GM21723 (cell line): ENCODE results near the gene EDN1.

ENCODE experiments used
- ATAC-seq: cut with Tn5 transposase; IDR thresholded peaks from one replicate; pipeline ENCODE4 v1.9.1; 2021; ENCODE audit warnings: mild to moderate bottlenecking, moderate library complexity; ENCODE audit not compliant: unreplicated experiment

EDN1 gene

GRCh38 chr6:12269110-12269509 lies 21.1 kb upstream of the EDN1 start:
- ATAC-seq = no peak

GRCh38 chr6:12270551-12271230 lies 19.5 kb upstream of the EDN1 start:
- ATAC-seq = no peak

GRCh38 chr6:12271594-12271993 lies 18.6 kb upstream of the EDN1 start:
- no peak for ATAC-seq

DNA sequence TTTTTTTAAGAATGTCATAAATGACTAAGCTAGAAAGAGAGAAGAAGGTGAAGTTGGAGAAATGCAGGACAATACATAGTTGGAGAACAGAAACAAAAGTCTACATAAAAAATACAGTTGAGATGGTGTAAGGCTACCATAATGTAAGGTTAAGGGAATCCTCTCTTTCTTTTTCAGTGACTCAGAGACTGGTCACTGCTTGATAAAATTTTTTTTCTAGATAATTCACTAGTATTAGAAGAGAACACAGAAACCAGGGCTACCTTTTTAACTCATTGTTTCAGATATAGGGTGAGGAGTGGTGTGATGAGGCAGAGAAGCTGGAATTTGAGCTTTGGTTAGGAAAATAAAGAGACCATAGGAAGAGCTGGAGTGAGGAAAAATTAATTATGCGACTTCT lies 18.2 kb upstream of the EDN1 start:
- no peak for ATAC-seq

GRCh38 chr6:12275107-12275506 lies 15.1 kb upstream of the EDN1 start:
- ATAC-seq = no peak

GRCh38 chr6:12276930-12277315 lies 13.2 kb upstream of the EDN1 start:
- no peak for ATAC-seq

GRCh38 chr6:12277386-12277785 lies 12.8 kb upstream of the EDN1 start:
- no peak for ATAC-seq

- no peak for ATAC-seq
Measured at GRCh38 chr6:12278915-12279314, 11.2 kb upstream of the EDN1 start.

DNA sequence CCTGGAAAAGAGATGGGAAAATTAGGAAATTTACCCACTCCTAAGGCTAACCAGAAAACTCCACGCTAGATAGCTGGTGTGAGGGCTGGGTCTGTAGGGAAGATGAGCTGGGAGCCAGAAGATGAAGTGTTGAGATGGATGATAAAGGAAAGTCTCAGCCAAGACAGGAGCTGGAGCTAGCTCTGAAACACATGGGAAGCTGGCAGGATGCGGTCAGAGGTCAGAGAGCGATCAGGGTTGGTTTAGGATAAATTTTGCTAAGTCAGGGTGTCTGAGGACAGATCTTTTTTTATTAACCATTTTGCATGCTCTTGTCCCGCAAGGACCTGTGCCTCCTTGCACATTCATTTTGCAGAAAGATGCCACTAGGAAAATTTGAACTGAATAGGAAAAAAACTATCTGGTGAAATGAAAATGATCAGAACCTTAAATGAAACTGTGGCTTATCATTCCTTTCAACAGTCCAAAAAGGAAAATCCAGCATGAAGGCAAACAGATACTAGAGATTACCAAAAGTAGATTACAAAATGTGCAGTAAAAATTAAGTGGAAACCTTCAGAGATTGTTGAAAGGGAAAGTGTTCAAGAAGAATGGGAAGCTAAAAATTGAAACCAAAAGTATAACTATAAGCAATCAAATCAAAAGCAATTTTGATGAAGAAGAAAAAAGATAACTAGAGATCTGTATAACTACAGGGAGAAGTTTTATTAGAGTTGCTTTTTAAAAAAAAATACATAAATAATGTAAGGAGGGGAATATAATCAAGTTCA lies 10.7 kb upstream of the EDN1 start:
- ATAC-seq = no peak

- ATAC-seq = no peak
Measured at GRCh38 chr6:12280458-12280857, 9.7 kb upstream of the EDN1 start.

- no peak for ATAC-seq
Measured at GRCh38 chr6:12280902-12281301, 9.3 kb upstream of the EDN1 start.

DNA sequence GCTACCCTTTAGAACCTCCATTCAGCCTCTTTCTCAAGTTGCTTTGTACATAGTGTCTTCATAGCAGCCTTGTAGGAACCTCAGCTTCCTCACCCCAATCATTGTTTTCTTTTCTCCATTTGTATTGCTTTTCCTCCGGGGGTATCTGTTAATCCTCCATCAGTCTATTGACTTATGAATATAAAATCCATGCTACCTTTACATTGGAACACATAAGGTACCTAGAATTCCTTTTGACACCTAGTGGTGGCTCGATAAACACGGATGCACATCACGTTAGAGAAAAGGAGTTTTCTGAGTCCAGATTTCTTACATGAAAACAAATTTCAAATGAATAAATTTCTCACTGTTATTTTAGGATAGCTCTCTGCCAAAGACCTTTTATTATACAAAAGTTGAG lies 6.3 kb upstream of the EDN1 start:
- ATAC-seq = no peak

DNA sequence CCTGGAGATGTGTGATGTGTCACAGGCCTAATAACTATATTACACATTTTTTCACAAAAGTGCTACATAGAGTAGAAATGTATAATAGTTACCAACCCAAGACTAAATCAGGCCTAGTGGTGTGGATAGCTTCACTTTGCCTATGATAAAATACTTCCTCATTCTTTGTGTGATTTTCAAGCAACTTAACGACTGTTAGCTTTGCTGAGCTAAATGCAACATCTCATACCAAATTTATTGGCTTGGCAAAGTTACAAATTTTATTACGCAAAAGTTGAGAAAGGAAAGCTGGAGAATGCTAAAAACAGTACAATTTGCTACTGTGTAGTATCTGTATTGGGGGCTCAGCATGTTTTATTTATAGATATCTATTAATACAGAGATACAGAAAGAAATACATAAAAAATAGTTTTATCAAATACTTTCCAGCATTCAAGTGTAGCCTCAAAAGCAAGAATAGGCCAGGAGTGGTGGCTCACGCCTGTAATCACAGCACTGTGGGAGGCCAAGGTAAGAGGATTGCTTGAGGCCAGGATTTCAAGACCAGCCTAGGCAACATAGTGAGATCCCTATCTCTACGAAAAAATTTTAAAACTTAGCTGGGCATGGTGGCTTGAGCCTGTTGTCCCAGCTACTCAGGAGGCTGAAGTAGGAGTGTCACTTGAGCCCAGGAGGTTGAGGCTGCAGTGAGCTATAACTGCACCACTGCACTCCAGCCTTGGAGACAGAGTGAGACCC lies 3.6 kb upstream of the EDN1 start:
- no peak for ATAC-seq

- ATAC-seq = no peak
Measured at GRCh38 chr6:12288211-12288618, 1.9 kb upstream of the EDN1 start.

DNA sequence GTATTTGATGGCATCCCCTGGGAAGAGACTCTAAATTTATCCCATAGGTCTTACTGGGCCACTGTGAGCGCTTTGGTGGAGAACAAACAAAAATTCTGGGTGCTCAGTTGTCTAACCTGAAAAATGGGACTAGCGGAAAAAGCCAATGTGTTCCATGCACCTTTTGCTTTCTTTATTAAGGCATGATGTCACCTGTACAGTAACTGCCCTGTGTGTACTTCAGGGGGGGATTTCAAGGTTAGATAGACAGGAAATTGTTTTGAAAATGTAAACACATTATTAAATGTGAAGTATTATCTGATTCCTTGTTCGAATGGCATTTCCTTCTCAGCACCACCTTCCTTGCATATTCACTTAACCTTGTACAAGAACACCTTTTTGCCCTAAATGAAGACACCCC lies 1.2 kb upstream of the EDN1 start:
- no peak for ATAC-seq

- peak; percentile 44 for ATAC-seq
Measured at GRCh38 chr6:12289365-12289919, 719 bp upstream of the EDN1 start.

- no peak for ATAC-seq
Measured at GRCh38 chr6:12291071-12291838, 1.1 kb downstream of the EDN1 start.

DNA sequence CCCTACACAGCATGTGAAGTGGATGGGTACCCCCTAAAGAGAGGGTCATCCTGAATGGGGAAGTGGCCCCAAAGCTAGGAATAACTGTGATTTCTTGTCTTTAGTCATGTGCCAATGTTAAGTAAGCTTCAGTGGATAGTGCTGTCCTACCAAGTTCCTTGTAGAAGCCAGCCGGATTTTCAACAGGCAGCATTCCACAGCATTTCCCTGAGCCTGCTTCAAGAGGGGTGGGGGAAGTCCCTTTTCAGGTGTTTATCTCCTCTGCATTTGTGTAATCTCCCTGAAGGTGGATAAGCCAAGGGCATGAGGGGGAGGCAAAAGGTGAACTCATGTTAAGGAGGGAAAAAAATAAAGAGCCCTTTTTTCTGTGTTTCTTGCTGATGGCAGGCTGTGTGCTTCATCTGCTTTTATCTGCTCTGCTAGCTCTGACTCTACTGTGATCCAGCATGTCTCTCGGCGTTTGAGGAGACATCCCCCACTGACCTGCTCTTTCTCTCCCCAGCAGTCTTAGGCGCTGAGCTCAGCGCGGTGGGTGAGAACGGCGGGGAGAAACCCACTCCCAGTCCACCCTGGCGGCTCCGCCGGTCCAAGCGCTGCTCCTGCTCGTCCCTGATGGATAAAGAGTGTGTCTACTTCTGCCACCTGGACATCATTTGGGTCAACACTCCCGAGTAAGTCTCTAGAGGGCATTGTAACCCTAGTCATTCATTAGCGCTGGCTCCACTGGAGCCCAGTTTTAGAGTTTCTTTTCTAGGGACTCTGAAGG lies 1.9 kb downstream of the EDN1 start:
- no peak for ATAC-seq

GRCh38 chr6:12293235-12293930 lies 3.2 kb downstream of the EDN1 start:
- no peak for ATAC-seq
